Tibial artery (tissue), 4 donors: ENCODE measurements around the gene PROC.

ENCODE experiments used
- DNase-seq, 2 donors: peaks; one replicate each; pipeline ENCODE4 v3.0.0-alpha.2; 2019
- H3K27ac ChIP-seq, 2 donors: fragments of 200-600 bp; sonication (generic) in 1 of 2; 1 replicate in 1 of 2; 2 replicates in 1 of 2; pipeline ENCODE4 v1.5.1; 2018 to 2019; ENCODE audit warnings: mild to moderate bottlenecking in 1 of 2
- H3K27me3 ChIP-seq, 2 donors: fragments of 200-600 bp; sonication (generic) in 1 of 2; one replicate each; pipeline versions ENCODE4 v1.5.1 to v1.6.0; 2016 to 2019
- H3K36me3 ChIP-seq, 3 donors: fragments of 200-600 bp; sonication (generic) in 2 of 3; one replicate each; pipeline ENCODE4 v1.5.1; 2016 to 2019; ENCODE audit warnings: mild to moderate bottlenecking in 2 of 3
- H3K4me1 ChIP-seq, 4 donors: fragments of 200-600 bp; sonication (generic) in 2 of 4; 1 replicate in 3 of 4; 2 replicates in 1 of 4; pipeline ENCODE4 v1.5.1; 2016 to 2019
- H3K4me3 ChIP-seq, 2 donors: fragments of 200-600 bp; sonication (generic) in 1 of 2; 1 replicate in 1 of 2; 2 replicates in 1 of 2; pipeline ENCODE4 v1.5.1; 2018 to 2019; ENCODE audit warnings: mild to moderate bottlenecking in 2 of 2
- H3K9me3 ChIP-seq, 3 donors: fragments of 200-600 bp; sonication (generic) in 1 of 3; one replicate each; pipeline ENCODE4 v1.5.1; 2016 to 2019
- CTCF ChIP-seq, 2 experiments: fragments of 200-600 bp in 1 of 2; fragments of 450-650 bp in 1 of 2; IDR thresholded peaks; one replicate each; pipeline ENCODE4 v1.5.1; 2017 to 2019; ENCODE audit warnings: antibody characterized with exemption in 2 of 2, mild to moderate bottlenecking in 1 of 2, moderate library complexity in 1 of 2
- intact Hi-C: fragments of 100-400 bp; cut with DNase I; formaldehyde crosslinking; loops from one replicate; pipeline ENCODE4 v1.15.0; 2023; ENCODE audit warnings: low total_unique reads

Gene PROC

DNA sequence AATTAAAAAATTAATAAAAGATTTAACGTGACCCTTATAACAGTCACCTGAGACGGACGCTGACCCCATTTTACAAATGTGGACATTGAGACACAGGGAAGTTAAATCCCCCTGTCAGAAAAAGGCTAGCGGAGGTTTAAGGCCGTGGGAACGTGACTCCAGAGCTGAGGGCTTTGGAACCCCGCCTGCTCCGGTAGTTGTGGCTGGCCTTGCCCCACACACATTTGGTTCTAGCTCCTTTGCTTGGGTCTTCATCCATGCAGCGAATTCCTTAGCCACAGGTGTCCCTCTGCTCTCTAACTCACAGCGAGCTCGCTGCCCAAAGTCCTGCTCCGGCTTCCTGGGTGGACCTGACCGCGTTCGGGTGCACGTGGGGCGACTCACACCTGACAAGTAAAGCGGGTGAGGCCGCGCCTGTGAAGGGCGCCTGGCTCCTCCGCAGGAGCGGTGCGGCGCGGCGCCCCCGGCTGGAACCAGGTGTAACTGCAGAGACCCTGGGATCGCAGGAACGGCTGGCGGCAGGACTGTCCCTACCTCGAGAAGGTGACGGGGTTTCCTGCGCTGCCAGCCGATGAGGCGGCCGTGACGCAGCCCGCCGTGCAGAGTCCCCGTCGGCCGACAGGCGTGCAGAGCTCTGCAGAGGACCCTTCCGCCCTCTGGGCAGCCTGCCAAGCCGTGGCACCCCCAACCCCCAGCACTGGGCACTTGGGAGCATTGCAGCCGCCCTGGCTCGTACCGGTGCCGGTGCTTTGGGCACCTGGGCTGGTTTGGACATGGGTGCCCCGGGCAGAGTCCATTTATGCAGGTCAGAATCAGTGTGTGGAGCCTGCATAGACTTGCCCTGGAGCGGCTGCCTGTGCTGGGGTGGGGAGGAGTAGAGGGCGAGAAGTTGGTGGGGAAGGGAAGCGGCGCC is 2.4 kb upstream of the PROC start:
- peak; percentile 35 to 44 for TF ChIP-seq CTCF (IDR thresholded peaks at IDR 0.05)
- Histone ChIP-seq H3K9me3 (no peaks in the 10 kb centered on the region), H3K36me3 (no peaks in the 10 kb centered on the region), H3K4me1 (peaks cover 0 to 72% (median 49%) of the 10 kb centered on the region in 4 donors), H3K27me3 (no peaks in the 10 kb centered on the region), H3K27ac (peak overlapping the region; percentile 46 to 98), H3K4me3 (peak overlapping the region; percentile 25 to 42)
- intact Hi-C loops, result loop anchor here (5.0 kb wide), 1 partner anchor 44 kb away; no protein-coding TSS in a partner anchor
- peak in 1 of 2 donors; percentile 76 for DNase-seq

- H3K4me1 ChIP-seq, result peaks cover 0 to 65% (median 42%) of the 10 kb centered on the region in 4 donors
- peaks cover 0 to 2% of the 10 kb centered on the region in 2 donors for H3K27me3 ChIP-seq
- H3K27ac ChIP-seq, result no peak overlapping the region
- H3K4me3 ChIP-seq, result peak overlapping the region in 1 of 2 donors; percentile 42
- H3K36me3 ChIP-seq, result no peaks in the 10 kb centered on the region
- no peaks in the 10 kb centered on the region for H3K9me3 ChIP-seq
- intact Hi-C loops, result loop anchor here (5.0 kb wide), 1 partner anchor 44 kb away; no protein-coding TSS in a partner anchor
- no peak for DNase-seq
- no peak for TF ChIP-seq CTCF (IDR thresholded peaks at IDR 0.05)
Measured at GRCh38 chr2:127416506-127417001, 1.7 kb upstream of the PROC start.

GRCh38 chr2:127417406-127417805 is 821 bp upstream of the PROC start:
- intact Hi-C loops, result loop anchor here (5.0 kb wide), 1 partner anchor 45 kb away; no protein-coding TSS in a partner anchor
- H3K27ac ChIP-seq, result no peak overlapping the region

GRCh38 chr2:127419112-127419430 is 844 bp downstream of the PROC start:
- intact Hi-C loops, result loop anchor here (5.0 kb wide), 1 partner anchor 47 kb away; no protein-coding TSS in a partner anchor
- Histone ChIP-seq H3K4me3 (no peak overlapping the region), H3K27me3 (peaks cover 2 to 26% of the 10 kb centered on the region in 2 donors), H3K4me1 (peaks cover 0 to 59% (median 46%) of the 10 kb centered on the region in 4 donors), H3K36me3 (no peaks in the 10 kb centered on the region), H3K27ac (peak overlapping the region in 1 of 2 donors; percentile 32), H3K9me3 (no peaks in the 10 kb centered on the region)
- DNase-seq, result no peak
- no peak for TF ChIP-seq CTCF (IDR thresholded peaks at IDR 0.05)

More at GRCh38 chr2:127417406-127417805, 821 bp upstream of the PROC start:
- Histone ChIP-seq H3K4me1 (peaks cover 0 to 59% (median 41%) of the 10 kb centered on the region in 4 donors), H3K9me3 (no peaks in the 10 kb centered on the region), H3K36me3 (no peaks in the 10 kb centered on the region), H3K4me3 (no peak overlapping the region), H3K27me3 (peaks cover 1 to 10% of the 10 kb centered on the region in 2 donors)
- DNase-seq, result no peak
- no peak for TF ChIP-seq CTCF (IDR thresholded peaks at IDR 0.05)

DNA sequence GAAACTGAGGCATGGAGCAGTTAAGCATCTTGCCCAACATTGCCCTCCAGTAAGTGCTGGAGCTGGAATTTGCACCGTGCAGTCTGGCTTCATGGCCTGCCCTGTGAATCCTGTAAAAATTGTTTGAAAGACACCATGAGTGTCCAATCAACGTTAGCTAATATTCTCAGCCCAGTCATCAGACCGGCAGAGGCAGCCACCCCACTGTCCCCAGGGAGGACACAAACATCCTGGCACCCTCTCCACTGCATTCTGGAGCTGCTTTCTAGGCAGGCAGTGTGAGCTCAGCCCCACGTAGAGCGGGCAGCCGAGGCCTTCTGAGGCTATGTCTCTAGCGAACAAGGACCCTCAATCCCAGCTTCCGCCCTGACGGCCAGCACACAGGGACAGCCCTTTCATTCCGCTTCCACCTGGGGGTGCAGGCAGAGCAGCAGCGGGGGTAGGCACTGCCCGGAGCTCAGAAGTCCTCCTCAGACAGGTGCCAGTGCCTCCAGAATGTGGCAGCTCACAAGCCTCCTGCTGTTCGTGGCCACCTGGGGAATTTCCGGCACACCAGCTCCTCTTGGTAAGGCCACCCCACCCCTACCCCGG is 1.3 kb downstream of the PROC start:
- H3K4me1 ChIP-seq, result peaks cover 0 to 55% (median 42%) of the 10 kb centered on the region in 4 donors
- no peaks in the 10 kb centered on the region for H3K36me3 ChIP-seq
- TF ChIP-seq CTCF (IDR thresholded peaks at IDR 0.05), result no peak
- peak in 1 of 2 donors; percentile 85 for DNase-seq
- peaks cover 2 to 26% of the 10 kb centered on the region in 2 donors for H3K27me3 ChIP-seq
- no peaks in the 10 kb centered on the region for H3K9me3 ChIP-seq
- intact Hi-C loops, result loop anchor here (5.0 kb wide), 1 partner anchor 47 kb away; no protein-coding TSS in a partner anchor
- no peak overlapping the region for H3K4me3 ChIP-seq
- peak overlapping the region in 1 of 2 donors; percentile 32 for H3K27ac ChIP-seq
